GM21360 (cell line): ENCODE measurements around the gene SACS.

Source experiments
- ATAC-seq: cut with Tn5 transposase; IDR thresholded peaks from one replicate; pipeline ENCODE4 v1.9.1; 2021; ENCODE audit warnings: mild to moderate bottlenecking, moderate library complexity; ENCODE audit not compliant: unreplicated experiment

Gene SACS, protein sequence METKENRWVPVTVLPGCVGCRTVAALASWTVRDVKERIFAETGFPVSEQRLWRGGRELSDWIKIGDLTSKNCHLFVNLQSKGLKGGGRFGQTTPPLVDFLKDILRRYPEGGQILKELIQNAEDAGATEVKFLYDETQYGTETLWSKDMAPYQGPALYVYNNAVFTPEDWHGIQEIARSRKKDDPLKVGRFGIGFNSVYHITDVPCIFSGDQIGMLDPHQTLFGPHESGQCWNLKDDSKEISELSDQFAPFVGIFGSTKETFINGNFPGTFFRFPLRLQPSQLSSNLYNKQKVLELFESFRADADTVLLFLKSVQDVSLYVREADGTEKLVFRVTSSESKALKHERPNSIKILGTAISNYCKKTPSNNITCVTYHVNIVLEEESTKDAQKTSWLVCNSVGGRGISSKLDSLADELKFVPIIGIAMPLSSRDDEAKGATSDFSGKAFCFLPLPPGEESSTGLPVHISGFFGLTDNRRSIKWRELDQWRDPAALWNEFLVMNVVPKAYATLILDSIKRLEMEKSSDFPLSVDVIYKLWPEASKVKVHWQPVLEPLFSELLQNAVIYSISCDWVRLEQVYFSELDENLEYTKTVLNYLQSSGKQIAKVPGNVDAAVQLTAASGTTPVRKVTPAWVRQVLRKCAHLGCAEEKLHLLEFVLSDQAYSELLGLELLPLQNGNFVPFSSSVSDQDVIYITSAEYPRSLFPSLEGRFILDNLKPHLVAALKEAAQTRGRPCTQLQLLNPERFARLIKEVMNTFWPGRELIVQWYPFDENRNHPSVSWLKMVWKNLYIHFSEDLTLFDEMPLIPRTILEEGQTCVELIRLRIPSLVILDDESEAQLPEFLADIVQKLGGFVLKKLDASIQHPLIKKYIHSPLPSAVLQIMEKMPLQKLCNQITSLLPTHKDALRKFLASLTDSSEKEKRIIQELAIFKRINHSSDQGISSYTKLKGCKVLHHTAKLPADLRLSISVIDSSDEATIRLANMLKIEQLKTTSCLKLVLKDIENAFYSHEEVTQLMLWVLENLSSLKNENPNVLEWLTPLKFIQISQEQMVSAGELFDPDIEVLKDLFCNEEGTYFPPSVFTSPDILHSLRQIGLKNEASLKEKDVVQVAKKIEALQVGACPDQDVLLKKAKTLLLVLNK (N-terminal part only)

GRCh38 chr13:23433171-23434153 is at the start of gene SACS:
Gene SACS (minus strand): TSS chr13:23433702. CDS start chr13:23411239, 22,463 bp downstream.
- ATAC-seq = no peak

GRCh38 chr13:23480324-23480723 is 46.8 kb upstream of the SACS start:
- no peak for ATAC-seq

GRCh38 chr13:23477101-23477500 is 43.6 kb upstream of the SACS start:
- ATAC-seq = no peak

- ATAC-seq = no peak
These were observed 39.7 kb upstream of the SACS start for GRCh38 chr13:23473221-23473620.

DNA sequence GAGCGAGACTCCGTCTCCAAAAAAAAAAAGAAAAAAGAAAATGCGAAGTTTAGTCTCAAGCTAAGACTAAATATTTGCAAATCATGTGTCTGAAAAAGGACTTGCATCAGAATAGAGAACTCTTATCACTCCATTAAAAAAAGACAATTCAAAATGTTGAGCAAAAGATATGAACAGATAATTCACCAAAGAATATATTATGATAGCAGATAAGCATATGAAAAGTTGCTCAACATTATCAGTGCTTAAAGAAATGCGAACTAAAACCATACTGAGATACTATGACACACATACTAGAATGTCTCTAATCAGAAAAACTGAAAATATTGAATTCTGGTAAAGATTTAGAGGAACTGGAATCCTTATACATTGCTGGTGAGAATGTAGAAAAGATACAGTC is 38.7 kb upstream of the SACS start:
- ATAC-seq = no peak

DNA sequence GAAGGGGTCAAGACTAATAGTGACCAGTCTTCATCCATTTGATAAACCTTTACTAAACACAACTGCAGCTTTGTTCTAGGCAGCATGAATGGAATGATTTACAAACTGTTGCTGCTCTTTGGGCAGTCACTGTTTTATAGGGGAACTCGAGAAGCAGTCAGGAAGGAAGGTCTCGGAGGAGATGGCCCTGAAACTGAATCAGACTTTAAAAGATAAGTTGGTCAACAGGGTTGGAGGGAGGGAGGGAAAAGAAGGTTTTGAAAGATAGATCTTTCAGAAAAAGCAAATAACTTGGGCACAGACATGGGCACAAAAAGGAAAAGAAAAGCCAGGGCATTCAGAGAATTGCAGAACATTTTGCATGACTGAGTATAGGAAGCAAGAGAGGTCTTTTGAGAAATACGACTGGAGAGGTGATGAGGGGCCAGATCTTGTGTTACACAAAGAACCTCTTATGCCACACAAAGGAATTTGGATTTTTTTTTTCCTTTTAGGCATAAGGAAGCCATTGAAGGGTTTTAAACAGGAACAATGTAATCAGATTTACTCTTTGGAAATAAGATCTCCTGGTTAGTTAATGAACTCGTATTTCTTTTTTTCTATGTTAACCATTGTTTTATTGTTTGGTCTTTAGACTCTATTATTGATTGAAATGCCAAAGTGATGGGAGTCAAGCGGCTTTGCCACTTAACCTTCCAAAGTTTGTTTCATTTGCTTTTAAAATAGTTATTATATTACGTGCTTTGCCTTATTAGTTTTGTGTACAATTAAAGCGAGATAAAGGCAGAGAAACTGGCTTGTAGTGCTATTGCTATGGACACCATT is 37.5 kb upstream of the SACS start:
- ATAC-seq = no peak

DNA sequence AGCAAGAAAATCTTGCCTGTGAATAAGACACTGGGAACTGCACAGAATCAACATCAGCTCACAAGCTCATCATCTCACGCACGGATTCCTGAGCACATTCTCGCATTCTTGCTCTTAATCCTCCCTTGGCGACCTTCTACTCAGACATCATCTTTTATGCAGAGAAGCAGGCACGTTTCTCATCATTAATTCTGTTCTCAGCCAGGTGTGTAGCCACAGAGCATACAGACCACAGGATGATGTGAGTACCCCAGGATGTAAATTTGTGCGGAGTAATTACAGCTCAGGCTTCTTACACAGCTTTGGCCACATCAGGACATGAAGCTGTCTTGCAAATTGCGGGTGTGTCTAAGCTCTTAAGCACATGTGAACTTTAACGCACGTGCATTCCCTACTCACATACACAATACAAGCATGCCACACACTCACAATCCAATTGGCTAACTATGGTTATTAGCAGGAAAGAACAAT is 36.5 kb upstream of the SACS start:
- ATAC-seq = no peak

DNA sequence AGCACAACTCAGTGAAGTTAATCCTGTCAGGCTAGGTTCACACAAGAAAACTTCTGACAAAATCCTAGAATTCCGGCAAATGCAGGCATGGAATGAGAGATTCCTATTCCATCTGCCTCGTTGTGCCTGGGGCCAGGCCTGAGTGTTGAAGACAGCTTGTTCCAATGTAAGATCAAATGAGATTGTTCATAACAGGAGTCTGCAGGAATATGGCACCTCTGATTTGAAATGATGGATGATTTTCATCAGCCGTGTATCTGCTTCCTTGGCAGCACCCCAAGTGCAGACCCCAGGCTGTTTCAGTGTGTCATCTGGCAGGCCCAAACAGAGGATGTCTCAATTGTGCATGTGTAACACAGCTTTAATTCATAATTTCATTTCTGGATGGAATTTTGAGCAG is 35.3 kb upstream of the SACS start:
- ATAC-seq = no peak

DNA sequence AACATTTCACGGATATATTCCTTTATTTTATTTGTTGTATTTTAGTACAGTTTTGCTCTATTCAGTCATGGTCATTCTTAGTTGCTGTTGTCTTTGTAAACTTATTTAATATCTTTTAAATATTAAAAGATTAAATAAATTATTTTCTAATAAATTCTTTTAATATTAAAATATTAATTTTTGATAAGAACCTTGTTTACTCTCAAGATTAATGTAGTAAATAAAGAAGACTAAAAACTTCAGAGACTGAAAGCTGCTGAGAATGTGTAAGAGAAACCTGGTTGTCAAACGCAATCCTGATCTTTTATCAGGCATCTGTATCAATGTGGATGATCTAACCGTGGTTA is 34.4 kb upstream of the SACS start:
- ATAC-seq = no peak

DNA sequence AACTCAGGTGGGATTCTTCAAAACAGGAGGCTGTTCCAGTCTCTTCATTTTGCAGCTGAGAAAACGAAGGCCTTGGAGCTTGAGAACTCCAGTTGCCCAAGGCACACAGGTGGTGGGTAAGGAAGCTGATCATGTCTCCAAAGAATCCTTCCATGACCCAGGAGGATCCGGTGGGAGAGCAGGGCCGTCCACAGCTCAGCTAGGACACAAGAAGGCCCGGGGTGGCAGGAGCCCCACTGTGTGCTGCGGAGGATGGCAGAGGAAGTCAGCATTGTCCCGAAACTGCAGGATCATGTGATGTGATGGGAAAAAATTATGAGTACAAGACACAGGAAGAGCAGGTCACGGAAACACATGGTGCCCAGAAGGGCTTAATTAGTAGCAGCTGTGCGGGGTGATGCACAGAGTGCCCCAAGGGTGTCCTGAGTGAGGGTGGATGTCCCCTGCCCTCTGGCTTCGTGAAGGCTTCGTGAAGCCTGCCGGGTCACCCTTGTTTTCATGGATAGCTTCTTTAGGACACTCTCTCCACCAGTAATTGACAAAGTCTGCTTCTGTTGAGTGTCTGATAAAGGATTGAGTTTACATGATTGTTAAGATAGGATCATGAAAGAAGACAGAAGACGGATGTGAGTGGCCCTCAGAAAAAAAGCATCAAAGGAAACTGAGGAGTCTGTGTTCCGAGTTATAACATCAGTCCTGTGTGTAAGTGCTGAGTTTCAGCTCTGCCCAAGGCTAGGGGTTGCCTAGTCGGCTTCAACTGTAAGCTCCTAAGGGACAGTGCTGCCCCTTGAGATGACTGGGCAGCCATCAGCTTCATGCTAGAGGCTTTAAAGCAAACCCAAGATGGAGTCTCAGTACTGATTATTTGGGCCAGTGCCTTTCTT is 33.8 kb upstream of the SACS start:
- no peak for ATAC-seq

DNA sequence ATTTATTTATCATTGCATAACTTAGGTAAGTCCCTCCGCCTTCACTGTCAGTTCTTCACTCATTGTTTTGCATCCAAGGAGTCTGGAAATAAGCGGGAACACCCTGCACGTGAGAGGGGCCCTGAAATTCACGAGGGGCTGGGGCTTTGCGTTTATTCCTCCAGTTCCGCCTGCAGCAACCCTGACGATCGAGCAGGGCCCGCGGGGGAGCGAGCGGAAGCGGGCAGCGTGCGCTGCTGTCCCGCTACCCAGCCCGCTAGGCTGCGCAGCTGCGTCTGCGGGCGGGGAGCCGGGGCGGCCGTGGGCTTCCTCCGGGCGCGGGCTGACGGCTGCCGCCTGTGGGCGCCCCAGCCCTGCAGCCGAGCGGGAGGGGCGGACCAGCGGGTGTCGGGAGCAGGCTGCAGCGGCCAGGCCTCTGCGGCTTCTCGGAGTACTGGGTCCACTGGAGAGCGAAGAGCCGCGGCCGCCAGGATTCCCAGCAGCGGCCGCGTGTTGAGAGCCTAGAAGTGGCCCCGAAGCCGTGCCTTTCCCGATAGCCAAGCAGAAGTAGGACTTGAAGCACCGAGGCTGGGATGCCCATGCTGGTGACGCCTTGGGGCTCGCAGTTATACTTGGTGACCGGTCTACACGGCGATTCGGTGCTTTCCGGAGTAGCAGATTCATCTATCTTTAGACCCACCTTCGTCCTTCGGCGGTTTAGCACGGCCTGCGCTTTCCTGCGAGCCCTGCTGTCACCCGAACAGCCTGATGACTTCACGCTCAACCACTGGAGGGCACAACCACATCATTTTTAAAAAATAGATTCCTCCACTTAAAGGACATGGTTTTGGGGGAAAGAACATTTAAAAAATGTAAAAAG is 32.9 kb upstream of the SACS start:
- peak; percentile 82 for ATAC-seq

DNA sequence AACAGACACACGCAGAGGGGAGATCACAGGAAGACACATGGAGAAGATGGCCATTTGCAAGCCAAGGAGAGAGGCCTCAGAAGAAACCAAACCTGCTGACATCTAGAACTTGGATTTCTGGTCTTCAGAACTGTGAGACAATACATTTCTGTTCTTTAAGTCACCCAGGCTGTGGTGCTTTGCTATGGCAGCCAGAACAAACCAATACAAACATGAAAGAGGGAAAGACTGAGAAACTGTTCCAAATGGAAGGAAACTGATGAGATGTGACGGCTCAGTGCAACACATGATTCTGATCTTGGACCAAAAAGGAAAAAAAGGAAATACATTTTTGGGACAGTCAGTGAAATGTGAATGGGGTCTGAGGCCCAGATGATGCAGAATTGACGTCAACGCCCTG is 30.2 kb upstream of the SACS start:
- ATAC-seq = no peak

DNA sequence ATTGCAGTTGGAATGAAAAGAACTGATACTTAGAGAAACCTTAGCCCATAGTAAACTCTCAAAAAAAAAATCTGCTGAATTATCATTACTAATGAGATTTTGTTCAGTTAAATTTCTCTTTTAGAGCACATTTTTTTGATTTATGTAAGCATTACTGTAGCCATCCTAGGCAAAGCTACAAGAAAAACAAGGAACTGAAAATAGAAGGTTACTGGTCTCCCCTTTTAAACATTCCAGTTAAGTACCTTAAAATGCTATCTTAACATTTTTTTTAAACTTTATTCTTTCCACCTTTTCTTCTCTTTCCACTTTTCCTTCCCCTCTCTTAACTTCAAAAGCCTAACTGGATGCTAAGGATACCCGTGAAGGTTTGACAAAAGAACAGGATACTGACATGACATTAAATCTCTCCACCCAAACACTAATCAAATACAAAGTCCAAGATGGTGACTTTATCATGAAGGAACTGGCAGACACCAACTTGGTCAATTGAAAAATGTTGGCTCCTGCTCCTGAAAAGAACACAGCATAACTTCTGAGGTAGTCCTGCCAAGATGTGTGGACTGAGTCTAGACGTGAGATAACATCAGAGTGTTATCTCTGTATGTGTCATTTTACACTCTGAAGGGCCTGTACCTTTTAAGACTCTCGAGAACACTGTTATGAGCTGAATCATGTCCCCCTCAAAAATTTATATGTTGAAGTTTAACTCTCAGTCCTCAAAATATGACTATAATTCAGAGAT is 29.5 kb upstream of the SACS start:
- ATAC-seq = no peak

- no peak for ATAC-seq
These were observed 28.0 kb upstream of the SACS start for GRCh38 chr13:23461544-23461943.

DNA sequence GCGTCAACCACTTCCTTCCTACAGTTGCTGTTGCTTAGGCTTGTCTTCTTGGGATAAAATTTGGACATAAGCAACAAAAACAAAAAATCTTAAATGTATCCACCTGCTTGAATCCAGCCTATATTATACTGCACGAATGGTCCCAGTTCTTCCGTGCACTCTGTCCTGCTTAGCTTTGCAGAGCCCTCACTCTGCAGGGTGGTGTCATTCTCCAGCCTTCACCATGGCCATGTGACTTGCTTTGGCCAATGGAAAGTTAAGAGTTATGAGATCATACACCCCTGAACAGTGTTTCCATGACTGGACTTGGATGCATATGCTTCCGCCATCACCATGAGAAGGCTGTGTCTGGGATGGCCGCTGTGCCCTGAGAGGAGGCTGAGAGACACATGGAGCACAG is 27.4 kb upstream of the SACS start:
- no peak for ATAC-seq

DNA sequence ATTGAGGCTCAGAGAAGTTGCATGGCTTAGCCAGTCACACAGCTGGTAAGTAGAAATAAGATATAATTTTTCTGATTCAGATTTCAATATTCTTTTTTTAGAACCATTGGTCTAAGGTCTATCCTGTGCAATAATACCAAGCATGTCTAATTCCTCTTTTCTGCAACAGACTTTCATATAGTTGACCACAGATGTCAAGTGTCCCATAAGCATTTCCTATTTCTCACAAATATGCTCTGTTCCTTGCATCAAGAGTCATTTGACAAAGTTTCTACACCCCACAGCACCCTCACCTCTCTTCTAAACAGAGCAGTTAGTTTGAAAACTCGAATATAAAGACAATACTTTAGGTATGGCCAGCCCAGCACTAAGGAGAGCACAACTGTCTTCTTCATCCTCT is 26.8 kb upstream of the SACS start:
- ATAC-seq = peak; percentile 63

GRCh38 chr13:23458989-23459388 is 25.5 kb upstream of the SACS start:
- ATAC-seq = no peak
